A673 (cell line): ENCODE data around the gene ATOH8.

Experiments used
- EZH2 ChIP-seq: fragments of 200-600 bp; sonication (generic); IDR thresholded peaks from 2 replicates; pipeline ENCODE4 v1.6.1; 2017; ENCODE audit warnings: borderline replicate concordance, low read depth, mild to moderate bottlenecking, mixed read lengths, antibody characterized with exemption, low read length; ENCODE audit not compliant: poor library complexity, severe bottlenecking
- TF ChIP-seq, protein P1 (sequence below): fragments of 300-800, 200-600 bp; sonication (generic); conservative IDR thresholded peaks from 2 replicates; pipeline ENCODE4 v1.5.1; 2017; ENCODE audit warnings: low read depth, mild to moderate bottlenecking, antibody characterized with exemption, low read length, moderate library complexity, mixed read lengths

DNA sequence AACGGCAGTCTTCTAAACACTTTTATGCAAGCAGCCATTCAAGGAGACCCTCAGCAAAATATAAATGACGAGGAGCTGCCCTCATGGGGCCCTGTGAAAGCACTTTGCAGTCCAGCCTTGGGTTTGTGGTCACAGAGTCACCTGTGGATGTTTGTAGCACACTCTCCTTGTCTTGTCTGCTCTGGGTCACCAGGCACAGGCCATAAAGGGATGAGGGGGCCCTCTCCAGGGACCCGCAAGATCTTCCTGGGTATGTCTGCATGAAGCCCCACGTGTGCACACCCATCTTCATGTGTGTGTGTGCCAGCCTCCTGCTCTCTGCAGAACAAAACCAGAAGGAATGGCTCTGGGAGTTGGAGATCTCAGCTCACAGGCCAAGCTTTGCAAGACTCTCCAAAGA lies 36.2 kb downstream of the ATOH8 start:
- TF ChIP-seq, protein P1, sequence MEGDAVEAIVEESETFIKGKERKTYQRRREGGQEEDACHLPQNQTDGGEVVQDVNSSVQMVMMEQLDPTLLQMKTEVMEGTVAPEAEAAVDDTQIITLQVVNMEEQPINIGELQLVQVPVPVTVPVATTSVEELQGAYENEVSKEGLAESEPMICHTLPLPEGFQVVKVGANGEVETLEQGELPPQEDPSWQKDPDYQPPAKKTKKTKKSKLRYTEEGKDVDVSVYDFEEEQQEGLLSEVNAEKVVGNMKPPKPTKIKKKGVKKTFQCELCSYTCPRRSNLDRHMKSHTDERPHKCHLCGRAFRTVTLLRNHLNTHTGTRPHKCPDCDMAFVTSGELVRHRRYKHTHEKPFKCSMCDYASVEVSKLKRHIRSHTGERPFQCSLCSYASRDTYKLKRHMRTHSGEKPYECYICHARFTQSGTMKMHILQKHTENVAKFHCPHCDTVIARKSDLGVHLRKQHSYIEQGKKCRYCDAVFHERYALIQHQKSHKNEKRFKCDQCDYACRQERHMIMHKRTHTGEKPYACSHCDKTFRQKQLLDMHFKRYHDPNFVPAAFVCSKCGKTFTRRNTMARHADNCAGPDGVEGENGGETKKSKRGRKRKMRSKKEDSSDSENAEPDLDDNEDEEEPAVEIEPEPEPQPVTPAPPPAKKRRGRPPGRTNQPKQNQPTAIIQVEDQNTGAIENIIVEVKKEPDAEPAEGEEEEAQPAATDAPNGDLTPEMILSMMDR, result no peak
- TF ChIP-seq EZH2, result no peak
